HG02571 (cell line): ENCODE results near the gene IL21R.
A peak's percentile ranks its signal among the peaks of the same experiment; 100 is the strongest.
"Not testable (repeated sequence)": the region's sequence is repeated elsewhere in the genome, so short reads cannot be mapped to it uniquely, and the experiment has no call there.

Source experiments
- ATAC-seq: cut with Tn5 transposase; IDR thresholded peaks from one replicate; pipeline ENCODE4 v1.9.1; 2021; ENCODE audit warnings: mild to moderate bottlenecking, moderate library complexity; ENCODE audit not compliant: unreplicated experiment

Gene IL21R

DNA sequence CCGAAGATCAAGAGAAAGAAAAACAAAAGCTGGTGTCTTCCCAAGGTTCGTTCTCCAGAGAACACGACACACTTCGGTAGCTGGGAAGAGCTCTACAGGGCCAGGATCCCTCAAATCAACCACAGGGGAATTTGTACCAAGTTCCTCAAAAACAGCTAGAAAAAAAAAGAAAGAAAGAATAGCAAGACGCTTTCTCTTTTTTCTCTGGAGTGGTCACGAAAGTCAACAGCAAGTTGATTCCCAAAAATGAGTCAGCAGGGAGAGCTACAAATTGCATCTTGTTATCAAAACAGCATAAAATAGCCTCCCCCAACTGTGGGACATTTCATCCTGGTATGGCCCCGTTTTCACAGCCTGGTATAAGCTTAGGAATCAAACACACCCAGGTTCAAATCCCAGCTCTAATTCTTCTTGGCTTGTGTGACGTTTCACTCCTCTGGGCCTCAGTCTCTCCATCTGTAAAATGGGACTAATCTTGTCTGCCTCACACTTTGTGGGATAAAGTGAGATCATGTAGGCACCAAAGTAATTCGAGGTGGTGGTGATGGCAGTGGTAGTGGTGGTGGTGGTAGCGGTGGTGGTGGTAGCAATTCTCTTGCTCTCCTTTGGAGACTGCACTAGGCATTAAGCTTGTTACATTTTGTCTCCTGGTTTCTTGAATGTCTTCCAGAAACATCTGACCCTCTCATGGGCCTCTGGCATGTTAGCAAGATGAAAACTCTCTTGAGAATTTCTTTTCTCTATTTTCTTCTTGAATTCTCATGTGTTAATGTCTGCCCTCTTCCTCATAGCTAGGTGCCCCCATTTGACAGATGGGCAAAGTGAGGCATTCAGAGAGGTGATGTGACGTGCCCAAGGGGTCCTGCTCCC, 988 bp upstream of the IL21R start:
- no peak for ATAC-seq

DNA sequence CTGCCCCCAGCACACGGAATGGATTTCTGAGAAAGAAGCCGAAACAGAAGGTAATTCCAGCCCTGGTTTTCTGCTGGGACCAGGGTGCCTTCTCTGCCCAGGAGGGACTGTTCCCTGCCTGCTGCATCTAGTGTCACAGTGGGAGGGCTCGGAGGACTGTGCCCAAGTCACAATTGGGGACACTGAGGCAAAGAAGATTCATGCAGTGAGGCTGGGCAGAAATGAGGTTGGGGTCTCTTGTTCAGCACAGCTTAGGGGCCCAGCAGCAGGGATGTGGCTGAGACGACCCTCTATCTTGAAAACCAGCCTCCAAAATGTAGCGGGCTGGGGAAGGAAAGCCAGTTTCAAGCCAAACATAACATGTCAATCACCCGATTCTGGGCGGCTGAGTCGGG, 592 bp downstream of the IL21R start:
- no peak for ATAC-seq

DNA sequence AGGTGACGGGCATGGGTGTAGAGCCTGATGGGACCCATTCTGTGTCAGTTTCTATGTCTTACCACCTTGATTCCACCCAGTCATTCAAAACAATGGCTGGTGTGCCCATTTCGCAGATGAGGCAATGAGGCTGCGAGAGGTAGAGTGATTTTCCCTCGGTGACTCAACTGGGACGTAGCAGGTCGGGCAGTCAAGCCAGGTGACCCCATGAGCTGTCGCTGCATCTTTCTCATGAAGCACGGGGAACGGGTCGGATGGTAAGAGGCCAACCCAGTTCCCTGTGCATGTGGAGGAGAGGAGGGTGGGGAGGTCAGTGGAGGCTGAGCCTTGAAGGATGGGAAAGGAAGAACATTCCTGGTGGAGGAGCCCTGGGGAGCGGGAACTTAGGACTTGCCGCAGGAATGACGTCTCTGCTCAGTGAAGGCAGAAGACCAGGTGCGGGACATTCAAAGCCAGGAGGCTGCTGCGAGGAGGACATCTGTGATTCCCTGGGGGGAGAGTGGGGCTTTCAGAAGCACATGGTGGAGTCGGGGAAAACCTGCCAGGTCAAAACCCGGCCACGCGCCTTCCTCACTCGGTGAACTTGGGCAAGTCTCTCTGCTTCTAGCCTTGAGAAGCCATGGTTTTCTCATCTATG, 1.1 kb downstream of the IL21R start:
- ATAC-seq, result no peak

DNA sequence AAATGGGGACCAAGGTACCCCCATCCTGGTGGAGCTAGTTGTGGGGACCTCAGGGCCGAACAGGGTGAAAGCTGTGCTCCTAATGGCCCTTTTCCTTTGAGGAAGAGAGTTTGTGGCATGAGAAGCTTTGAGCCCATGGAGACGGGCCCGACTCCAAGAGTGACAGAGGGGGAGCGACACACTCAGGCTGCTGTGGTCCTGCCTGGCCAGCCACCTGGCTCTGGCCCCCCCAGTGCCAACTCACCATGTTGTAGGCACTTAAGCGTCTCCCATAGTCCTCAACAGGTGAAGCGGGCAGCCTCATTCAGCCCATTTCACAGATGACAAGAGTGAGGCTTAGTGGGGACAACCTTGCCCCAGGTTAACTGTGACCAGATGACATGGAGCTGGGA, 1.6 kb downstream of the IL21R start:
- no peak for ATAC-seq

DNA sequence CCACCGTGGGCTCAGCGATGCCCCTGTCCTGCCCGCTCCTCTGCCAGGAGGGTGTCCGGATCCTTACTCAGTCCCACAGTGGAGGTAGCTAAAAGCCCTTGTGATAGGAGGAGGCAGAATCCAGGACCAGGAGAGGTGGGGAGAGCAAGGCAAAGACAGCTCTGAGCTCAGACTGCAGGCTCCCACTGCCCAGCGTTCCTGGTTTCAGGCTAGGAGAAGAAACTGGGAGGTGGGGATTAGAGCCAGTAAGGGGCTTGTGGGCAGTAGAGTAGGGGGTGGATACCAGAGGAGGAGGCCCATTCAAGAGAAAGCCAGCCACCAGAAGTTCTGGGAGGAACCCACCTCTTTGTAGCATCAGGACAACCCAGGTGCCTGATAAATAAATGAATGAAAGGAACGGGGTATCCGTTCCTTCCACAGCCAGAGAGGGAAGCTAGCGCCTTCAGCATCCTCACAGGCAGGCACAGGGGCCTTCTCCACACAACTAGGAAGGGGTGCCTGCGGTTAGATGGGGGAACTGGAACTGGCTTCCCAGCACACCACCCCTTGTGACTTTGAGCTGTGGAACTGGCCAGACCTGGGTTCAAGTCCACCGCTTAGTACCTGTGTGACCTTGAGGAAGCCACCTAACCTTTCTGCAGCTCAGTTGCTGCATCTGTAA, 2.3 kb downstream of the IL21R start:
- ATAC-seq, result no peak

DNA sequence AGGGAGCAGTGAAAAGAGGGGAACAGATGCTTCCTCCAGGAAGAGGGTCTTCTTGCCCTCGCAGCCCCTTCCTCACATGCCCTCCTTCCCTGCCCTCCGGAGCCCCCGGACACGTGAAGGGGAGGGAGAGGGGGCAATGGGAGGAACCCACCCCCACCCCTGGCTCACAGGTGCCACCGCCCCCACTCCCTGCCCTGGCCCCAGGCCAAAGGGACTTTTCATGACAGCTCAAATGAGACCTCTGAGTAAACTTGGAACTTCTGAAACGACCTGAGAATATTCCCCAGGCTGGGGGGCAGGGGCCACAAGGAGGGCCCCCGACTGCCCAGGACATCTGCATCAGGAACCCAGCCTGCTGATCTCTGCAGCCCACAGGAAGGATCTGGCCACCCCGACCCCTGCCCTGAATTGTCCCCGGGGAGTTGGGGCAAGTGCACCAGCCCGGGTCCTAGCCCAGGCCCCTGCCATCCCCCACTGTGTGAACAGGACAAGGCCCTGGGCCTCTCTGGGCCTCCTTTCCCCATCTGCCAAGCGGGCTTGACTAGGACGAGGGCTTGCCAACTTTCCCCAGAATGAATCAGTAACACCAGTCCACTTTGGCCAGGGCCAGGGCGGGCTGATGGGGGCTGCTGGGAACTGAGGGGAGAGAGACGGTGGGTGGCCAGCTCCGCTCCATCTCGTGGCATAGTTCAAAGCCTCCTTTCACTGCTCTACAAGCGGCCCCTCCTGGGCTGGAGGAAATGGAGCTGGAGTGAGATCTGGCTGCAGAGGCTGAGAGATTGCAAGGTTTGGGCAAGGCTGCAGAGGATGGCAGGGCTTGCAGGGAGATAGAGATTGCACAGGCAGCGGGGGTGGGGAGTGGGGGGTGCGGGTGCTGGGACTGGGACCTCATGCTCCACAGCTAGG, 3.8 kb downstream of the IL21R start:
- ATAC-seq, result no peak

DNA sequence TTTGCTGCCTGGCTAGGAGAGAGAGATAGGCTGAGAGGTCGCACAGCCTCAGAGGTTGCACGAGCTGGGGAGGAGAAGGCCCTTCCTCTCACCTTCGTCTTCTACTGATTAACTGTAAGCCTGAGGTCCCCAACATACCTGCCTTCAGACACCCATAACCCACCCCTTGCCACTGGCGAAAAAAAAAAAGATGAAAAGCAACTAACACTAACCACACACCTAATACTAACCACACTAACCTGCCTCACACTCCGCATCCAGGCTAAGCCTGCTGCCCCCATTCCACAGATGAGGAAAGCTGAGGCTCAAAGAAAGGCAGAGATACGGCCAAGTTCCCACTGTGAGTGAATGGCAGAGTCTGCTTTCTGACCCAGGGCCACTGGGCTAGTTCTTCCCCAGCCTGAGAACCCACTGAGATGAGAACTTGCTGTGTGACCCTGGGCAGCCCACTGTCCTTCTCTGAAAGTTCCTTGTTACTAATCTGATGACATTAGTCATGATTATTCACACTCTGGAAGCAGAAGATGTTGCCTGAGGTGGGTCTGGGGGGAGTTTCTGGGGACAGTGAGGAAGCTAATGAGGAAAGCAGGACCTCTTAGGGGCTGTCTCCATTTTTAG, 4.6 kb downstream of the IL21R start:
- ATAC-seq, result no peak

DNA sequence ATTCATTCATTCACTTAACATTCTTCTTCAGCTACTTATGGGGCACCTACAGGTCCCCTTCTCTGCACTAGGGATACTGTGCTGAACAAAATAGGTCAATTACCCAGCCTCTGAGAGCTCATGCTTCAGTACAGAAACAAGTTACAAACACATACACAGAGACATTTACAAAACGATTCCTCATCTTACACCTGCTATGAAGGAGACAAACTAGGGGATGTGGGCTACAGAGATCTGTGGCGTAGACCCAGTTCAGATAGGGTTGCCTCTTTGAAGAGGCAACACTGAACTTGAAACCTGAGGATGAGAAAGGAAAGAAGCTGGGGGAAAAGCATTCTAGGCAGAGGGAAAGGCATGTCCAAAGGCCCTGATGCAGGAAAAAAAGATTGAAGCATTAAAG, 5.2 kb downstream of the IL21R start:
- no peak for ATAC-seq

DNA sequence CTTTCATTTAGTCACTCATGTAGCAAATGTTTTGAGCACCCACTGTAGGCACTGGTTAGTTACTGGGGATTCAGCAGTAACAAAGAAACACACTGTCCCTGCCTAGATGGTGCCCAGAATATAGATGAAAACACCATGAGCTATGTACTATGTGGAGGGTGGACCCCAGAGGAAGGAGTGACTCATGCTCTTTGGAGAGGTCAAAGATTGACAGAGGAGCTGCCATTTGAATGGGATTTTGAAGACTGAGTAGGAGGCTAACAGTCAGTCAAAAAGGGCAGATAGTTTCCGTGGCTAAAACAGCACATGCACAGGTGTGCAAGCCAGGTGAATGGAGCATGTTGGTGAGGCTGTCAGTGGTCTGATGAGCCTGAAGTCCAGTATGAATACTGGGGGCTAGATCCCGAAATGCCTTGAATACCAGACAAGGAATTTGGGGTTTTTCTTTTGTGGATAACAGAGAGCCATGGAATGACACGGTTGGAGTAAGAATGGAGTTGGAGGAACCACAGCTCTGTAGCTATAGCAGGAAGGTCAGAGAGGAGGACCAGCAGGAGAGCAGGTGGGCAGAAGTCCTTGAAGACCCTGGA, 6.1 kb downstream of the IL21R start:
- peak; percentile 33 for ATAC-seq

DNA sequence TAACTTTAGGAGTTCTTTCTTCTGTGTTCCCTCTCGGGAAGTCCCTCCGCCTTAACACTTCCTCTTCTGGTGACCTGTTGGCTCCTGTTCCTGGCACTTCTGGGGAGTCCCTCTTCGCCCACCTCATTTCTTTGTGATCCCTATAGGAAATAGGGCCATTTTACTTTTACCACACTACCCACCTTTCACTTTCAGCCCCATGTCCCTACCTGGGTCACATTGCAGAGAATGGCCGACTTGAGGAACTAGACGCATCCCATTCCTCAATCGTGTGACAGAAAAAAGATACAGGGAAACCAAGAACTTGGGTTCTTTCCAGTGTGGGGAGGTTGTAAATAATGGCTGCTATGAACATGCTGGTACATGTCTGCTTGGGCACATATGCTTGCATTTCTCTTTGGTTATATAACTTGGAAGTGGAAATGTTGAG, 6.6 kb downstream of the IL21R start:
- no peak for ATAC-seq

DNA sequence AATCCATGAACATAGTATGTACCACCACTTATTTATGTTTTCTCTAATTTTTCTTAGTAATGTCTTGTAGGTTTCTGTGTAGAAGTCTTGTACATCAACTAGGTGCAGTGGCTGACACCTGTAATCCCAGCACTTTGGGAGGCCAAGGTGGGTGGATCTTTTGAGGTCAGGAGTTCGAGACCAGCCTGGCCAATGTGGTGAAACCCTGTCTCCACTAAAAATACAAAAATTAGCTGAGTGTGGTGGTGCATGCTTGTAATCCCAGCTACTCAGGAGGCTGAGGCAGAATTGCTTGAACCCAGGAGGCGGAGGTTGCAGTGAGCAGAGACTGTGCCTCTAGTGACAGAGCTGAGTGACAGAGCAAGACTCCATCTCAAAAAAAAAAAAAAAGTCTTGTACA, 8.0 kb downstream of the IL21R start:
- ATAC-seq, result not testable (repeated sequence)

DNA sequence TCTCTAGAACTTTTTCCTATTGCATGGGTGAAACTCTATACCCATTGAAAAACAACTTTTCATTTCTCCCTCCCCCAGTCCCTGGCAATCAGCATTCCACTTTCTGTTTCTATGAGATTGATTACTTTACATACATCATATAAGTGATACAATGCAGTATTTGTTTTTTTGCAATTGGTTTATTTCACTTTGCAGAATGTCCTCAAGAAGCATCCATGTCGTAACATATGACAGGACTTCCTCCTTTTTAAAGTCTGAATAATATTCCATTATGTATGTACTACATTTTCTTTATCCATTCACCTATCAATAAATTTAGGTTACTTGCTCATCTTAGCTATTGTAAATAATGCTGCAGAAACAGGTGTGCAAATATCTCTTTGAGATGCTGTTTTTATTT, 8.8 kb downstream of the IL21R start:
- ATAC-seq, result no peak

DNA sequence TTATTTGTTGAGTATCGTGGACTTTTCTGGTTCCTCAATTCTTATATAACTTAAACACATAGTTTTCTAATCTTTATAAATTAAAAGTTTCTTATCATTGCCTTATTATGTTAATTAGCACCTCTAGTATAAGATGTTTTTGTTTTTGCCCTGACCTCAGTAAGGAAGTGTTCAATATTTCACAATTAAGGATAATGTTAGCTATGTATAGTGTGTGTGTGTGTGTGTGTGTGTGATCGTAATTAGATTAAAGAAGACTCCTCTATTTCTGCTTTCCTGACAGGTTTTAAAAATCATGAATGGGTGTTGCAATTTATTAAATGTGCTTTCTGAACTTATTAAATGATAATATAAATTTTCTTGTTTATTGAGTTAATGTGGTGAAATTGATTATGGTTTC, 12.0 kb downstream of the IL21R start:
- ATAC-seq, result no peak

DNA sequence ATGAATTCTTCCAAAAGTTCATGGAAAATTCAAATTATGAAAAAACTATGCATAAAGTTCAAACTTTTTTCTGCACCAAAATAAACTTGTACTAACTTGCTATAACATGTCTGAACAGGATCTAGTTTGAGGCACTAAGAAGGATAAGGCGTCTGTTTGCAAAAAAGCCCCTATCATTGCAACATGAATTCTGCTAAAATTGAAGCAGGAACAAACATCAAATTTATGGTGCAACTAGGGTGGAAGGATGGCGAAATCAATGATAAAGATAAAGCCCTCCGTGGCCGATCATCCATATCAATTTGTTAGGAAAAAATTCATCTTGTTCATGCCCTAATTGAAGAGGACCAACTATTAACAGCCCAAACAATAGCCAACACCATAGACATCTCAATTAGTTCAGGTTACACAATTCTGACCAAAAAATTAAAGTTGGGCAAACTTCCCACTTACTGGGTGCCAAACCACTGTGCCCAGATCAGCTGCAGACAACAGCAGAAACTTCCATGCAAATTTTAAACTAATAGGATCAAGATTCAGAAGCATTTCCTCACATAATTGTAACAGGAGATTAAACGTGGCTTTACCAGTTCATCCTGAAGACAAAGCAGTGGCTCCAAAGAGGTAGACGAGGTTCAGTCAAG, 12.9 kb downstream of the IL21R start:
- no peak for ATAC-seq

DNA sequence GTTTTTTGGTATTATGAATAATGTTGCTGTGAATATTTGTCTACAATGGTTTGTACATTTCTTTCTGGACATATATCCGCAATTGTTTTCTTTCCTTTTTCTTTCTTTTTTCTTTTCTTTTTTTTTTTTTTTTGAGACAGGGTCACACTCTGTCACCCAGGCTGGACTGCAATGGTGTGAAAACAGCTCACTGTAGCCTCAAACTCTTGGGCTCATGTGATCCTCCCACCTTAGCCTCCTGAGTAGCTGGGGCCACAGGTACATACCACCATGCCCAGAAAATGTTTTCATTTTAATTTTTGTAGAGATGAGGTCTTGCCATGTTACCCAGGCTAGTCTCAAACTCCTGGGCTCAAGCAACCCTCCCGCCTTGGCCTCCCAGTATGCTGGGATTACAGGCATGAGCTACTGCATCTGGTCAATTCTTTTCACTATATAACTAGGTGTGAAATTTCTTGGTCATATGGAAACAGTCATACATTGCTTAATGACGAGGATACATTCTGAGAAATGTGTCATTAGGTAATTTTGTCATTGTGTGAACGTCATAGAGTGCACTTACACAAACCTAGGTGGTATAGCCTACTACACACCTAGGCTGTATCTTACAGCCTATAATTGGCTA, 15.2 kb downstream of the IL21R start:
- no peak for ATAC-seq

DNA sequence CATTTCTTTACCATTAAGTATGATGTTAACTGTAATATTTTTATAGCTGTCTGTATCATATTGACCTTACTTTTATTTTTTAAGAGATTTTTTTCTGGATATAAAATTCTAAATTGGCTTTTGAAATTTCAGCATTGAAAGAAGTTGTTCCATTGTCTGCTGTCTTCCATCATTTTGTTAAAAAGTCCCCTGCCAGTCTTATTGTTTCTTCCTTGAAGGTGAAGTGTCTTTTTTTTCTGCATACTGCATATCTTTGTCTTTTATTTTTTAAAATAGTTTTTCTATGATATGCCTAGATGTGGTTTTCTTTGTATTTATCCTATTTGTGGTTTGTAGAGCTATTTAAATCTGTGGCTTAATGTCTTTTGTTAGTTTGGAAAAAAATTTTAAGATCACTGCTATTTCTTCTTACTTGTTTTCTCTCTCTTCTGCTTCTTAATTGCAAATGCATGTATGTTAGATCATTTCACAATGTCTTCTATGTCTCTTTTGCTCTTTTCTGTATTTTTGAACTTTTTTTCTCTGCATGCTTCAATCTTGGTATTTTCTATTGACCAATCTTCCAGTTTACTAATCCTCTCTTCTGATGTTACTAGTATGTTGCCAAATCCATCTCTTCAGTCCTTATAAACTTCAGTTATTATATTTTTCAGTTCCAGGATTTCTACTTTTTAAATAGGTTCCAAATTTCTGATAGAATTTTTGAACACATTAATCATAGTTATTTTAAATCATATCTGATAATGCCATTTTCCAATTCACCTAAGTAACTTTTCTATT, 20.2 kb downstream of the IL21R start:
- no peak for ATAC-seq

DNA sequence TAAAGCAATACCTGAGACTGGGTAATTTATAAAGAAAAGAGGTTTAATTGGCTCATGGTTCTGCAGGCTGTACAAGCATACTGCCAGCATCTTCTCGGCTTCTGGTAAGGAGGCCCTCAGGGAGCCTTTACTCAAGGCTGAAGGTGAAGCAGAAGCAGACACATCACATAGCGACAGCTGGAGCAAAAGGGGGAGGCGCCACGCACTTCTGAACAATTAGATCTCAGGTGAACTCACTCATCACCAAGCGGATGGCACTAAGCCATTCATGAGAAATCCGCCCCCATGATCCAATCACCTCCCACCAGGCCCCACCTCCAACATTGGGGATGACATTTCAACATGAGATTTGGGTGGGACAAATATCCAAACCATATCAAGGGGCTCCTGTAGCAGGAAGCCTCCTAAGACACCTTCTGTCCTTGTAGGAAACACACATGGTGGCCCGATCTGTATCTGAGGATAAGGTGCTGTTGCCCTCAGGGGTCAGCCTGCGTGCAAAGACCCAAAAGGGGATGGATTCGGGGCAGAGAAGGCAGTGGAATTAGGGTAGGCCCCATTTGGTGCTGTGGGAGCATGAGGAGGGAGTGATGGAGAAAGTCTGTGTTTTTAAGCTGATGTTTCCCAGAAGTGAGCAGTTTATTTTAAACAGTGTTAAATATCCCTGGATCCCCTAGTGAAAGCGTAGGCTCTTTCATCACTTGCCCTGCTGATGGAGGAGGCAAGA, 23.0 kb downstream of the IL21R start:
- ATAC-seq, result no peak

DNA sequence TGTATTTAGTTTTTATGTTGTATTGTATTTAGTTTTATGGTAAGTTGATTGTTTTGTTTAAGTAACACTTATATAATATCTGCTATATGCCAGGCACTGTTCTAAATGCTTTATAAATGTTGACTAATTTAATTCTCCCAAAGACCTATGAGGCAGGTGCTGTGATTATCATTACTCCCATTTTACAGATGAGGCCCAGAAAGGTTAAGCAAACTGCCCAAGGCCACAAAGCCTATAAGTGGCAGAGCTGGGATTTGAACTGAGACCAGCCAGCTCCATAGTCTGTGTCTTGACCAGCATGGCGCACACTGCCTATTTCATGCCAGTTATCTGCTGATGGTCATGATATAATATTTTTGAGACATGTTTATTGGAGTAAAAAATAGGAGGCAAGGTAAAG, 24.0 kb downstream of the IL21R start:
- ATAC-seq, result no peak
